Esophagus squamous epithelium (tissue), 4 donors: ENCODE data around the gene SRP68.

ENCODE experiments used
- CTCF ChIP-seq, 6 experiments: fragments of 450-650 bp in 4 of 6; fragments of 200-600 bp in 2 of 6; sonication (generic) in 2 of 6; IDR thresholded peaks; one replicate each; pipeline ENCODE4 v1.5.1; 2016 to 2019; ENCODE audit warnings: antibody characterized with exemption in 6 of 6, mild to moderate bottlenecking in 4 of 6, moderate library complexity in 4 of 6
- POLR2A ChIP-seq, 4 donors: fragments of 450-650 bp; IDR thresholded peaks; one replicate each; pipeline ENCODE4 v1.6.1; 2017; ENCODE audit warnings: antibody characterized with exemption in 4 of 4, mild to moderate bottlenecking in 4 of 4, moderate library complexity in 3 of 4

GRCh38 chr17:76119409-76120371, 47.4 kb upstream of the SRP68 start:
- TF ChIP-seq CTCF (IDR thresholded peaks at IDR 0.05) (no peak), POLR2A (IDR thresholded peaks at IDR 0.05) (no peak)
